K562 (cell line): ENCODE results near the gene LAMA2. TPM values are rescaled to one million over a fixed set of nuclear protein-coding genes. Genes with fewer than 3 reads are reported as not detected.

Experiments used
- ATAC-seq: fragments of 200-7000 bp; cut with Tn5 transposase; 3 replicates; pipeline ENCODE4 v1.9.1; 2020; ENCODE audit warnings: moderate library complexity
- BruUV-seq: library from RNA; stranded (reverse); fragments of 400-500 nt; replicated peaks from 2 replicates; lab custom pipeline; 2021; lab: Mats Ljungman, UMichigan
- CTCF ChIA-PET: fragments of 300-600 bp; formaldehyde crosslinking; extraction: SDS; loops from one replicate; lab custom pipeline; 2021; ENCODE audit warnings: low intra/inter-chr PET ratio; lab: Yijun Ruan, JAX
- POLR2A ChIA-PET: fragments of 300-600, 350-650 bp; sonication (Branson Sonifier 250); formaldehyde crosslinking; extraction: SDS; loops from one replicate; lab custom pipeline; 2021; ENCODE audit warnings: antibody characterized with exemption, inconsistent platforms; lab: Yijun Ruan, JAX
- DNase-seq, 4 experiments: peaks; one replicate each; pipeline versions ENCODE4 v3.0.0 to v3.0.0-alpha.2; 2011 to 2018; ENCODE audit warnings: low spot score in 3 of 4, mixed read lengths in 3 of 4; ENCODE audit errors: extremely low read depth in 1 of 4
- FAIRE-seq: peaks from 2 replicates; lab custom pipeline; 2011; peaks lifted over from hg19 to GRCh38; lab: Jason Lieb, UNC
- H2AFZ ChIP-seq: 2 replicates; pipeline ENCODE4 v1.6.0; 2011; ENCODE audit warnings: low read depth, low read length, control low read depth, inconsistent platforms
- H3K27ac ChIP-seq: fragments of 200-600 bp; 3 replicates; pipeline ENCODE4 v1.8.0; 2011; ENCODE audit warnings: low read depth, mild to moderate bottlenecking, control low read depth, inconsistent platforms, low read length, moderate library complexity, mixed read lengths; ENCODE audit errors: extremely low read depth
- H3K27me3 ChIP-seq, 2 experiments: fragments of 300-600 bp in 1 of 2; 2 replicates in 1 of 2; 3 replicates in 1 of 2; pipeline versions ENCODE4 v1.6.0 to v1.8.0; 2011; ENCODE audit warnings: inconsistent platforms in 2 of 2, low read length in 2 of 2, mild to moderate bottlenecking in 1 of 2, mixed read lengths in 1 of 2, moderate library complexity in 1 of 2; ENCODE audit not compliant: control insufficient read depth in 2 of 2, insufficient read depth in 2 of 2
- H3K36me3 ChIP-seq: fragments of 300-600 bp; 3 replicates; pipeline ENCODE4 v1.8.0; 2011; ENCODE audit warnings: mild to moderate bottlenecking, low read length, inconsistent platforms; ENCODE audit not compliant: control insufficient read depth, insufficient read depth
- H3K4me1 ChIP-seq, 2 experiments: fragments of 200-600 bp in 1 of 2; replicated peaks in 1 of 2; 2 replicates in 1 of 2; 3 replicates in 1 of 2; pipeline versions ENCODE4 v1.5.1 to v1.8.0; 2011; ENCODE audit warnings: inconsistent platforms in 2 of 2, low read length in 2 of 2, mild to moderate bottlenecking in 1 of 2, mixed read lengths in 1 of 2, moderate library complexity in 1 of 2; ENCODE audit not compliant: control insufficient read depth in 2 of 2, insufficient read depth in 2 of 2
- H3K4me2 ChIP-seq: 2 replicates; pipeline ENCODE4 v1.6.1; 2011; ENCODE audit warnings: low read length, control low read depth, inconsistent platforms, mixed read lengths; ENCODE audit not compliant: insufficient read depth
- H3K4me3 ChIP-seq: fragments of 200-600 bp; sonication (generic), shearing (Covaris generic); 2 replicates; pipeline ENCODE4 v1.5.1; 2016; ENCODE audit warnings: control low read depth, inconsistent platforms
- H3K79me2 ChIP-seq: fragments of 200-600 bp; 3 replicates; pipeline ENCODE4 v1.8.0; 2011; ENCODE audit warnings: low read length, inconsistent platforms; ENCODE audit not compliant: control insufficient read depth, insufficient read depth
- H3K9ac ChIP-seq, 2 experiments: 2 replicates each; pipeline versions ENCODE4 v1.6.0 to v1.6.1; 2011; ENCODE audit warnings: low read depth in 2 of 2, low read length in 2 of 2, control low read depth in 1 of 2, inconsistent platforms in 1 of 2, mild to moderate bottlenecking in 1 of 2, mixed read lengths in 1 of 2; ENCODE audit not compliant: insufficient read depth in 1 of 2
- H3K9me1 ChIP-seq: one replicate; pipeline ENCODE4 v1.6.0; 2011; ENCODE audit warnings: inconsistent platforms, mild to moderate bottlenecking, low read length, moderate library complexity; ENCODE audit not compliant: control insufficient read depth, insufficient read depth
- H3K9me3 ChIP-seq: replicated peaks from 2 replicates; pipeline ENCODE4 v1.5.1; 2011; ENCODE audit warnings: low read depth, low read length, inconsistent platforms; ENCODE audit not compliant: control insufficient read depth, insufficient read depth
- H4K20me1 ChIP-seq: replicated peaks from 2 replicates; pipeline ENCODE4 v1.6.1; 2011; ENCODE audit warnings: low read length, inconsistent platforms, mixed read lengths; ENCODE audit not compliant: control insufficient read depth, insufficient read depth
- DMBX1 ChIP-seq: fragments of 250-450 bp; sonication (Bioruptor Pico); IDR thresholded peaks from 2 replicates; pipeline ENCODE4 v1.8.0; 2022; ENCODE audit warnings: inconsistent platforms, mild to moderate bottlenecking, moderate library complexity, borderline replicate concordance
- LARP7 ChIP-seq: fragments of 450-650 bp; IDR thresholded peaks from 2 replicates; pipeline ENCODE4 v1.6.1; 2016
- MCM2 ChIP-seq: fragments of 450-650 bp; IDR thresholded peaks from 2 replicates; pipeline ENCODE4 v1.6.1; 2017; ENCODE audit warnings: low read depth, mild to moderate bottlenecking
- MTF1 ChIP-seq: fragments of 250-450 bp; sonication (Bioruptor Pico); IDR thresholded peaks from 2 replicates; pipeline ENCODE4 v1.9.0; 2021; ENCODE audit warnings: moderate library complexity, mild to moderate bottlenecking, inconsistent platforms, borderline replicate concordance
- NCOA1 ChIP-seq: fragments of 450-650 bp; IDR thresholded peaks from 2 replicates; pipeline ENCODE4 v1.6.1; 2016; ENCODE audit warnings: low read depth
- NFE2L1 ChIP-seq: fragments of 450-650 bp; IDR thresholded peaks from 2 replicates; pipeline ENCODE4 v1.6.1; 2016; ENCODE audit warnings: missing genetic modification characterization, low read depth, mild to moderate bottlenecking, missing compliant biosample characterization, moderate library complexity, borderline replicate concordance
- RBM14 ChIP-seq: fragments of 200-400 bp; formaldehyde crosslinking; IDR thresholded peaks from 2 replicates; pipeline ENCODE4 v1.6.1; 2018; ENCODE audit warnings: low read depth, mild to moderate bottlenecking, low read length, moderate library complexity, borderline replicate concordance; ENCODE audit not compliant: insufficient read depth
- RFX1 ChIP-seq: fragments of 450-650 bp; IDR thresholded peaks from 2 replicates; pipeline ENCODE4 v1.6.1; 2016; ENCODE audit warnings: mild to moderate bottlenecking, moderate library complexity
- SMAD1 ChIP-seq: fragments of 150-350 bp; IDR thresholded peaks from 2 replicates; pipeline ENCODE4 v1.6.1; 2014; ENCODE audit warnings: low read length, low read depth; ENCODE audit not compliant: partially characterized antibody
- SMARCE1 ChIP-seq: fragments of 450-650 bp; IDR thresholded peaks from 2 replicates; pipeline ENCODE4 v1.7.1; 2016; ENCODE audit warnings: mild to moderate bottlenecking
- SREBF1 ChIP-seq: fragments of 150-350 bp; IDR thresholded peaks from 2 replicates; pipeline ENCODE4 v1.6.1; 2014; ENCODE audit warnings: antibody characterized with exemption, low read depth, low read length, borderline replicate concordance
- TAF9B ChIP-seq: fragments of 450-650 bp; IDR thresholded peaks from 2 replicates; pipeline ENCODE4 v1.6.1; 2018; ENCODE audit warnings: mild to moderate bottlenecking; ENCODE audit not compliant: partially characterized antibody
- XRCC3 ChIP-seq: fragments of 450-650 bp; IDR thresholded peaks from 2 replicates; pipeline ENCODE4 v1.6.1; 2017; ENCODE audit warnings: mild to moderate bottlenecking, moderate library complexity
- ZBTB9 ChIP-seq: fragments of 450-650 bp; formaldehyde crosslinking; IDR thresholded peaks from 2 replicates; pipeline ENCODE4 v1.4.0; 2020; ENCODE audit warnings: mild to moderate bottlenecking, moderate library complexity
- ZNF124 ChIP-seq: sonication (generic); formaldehyde crosslinking; IDR thresholded peaks from 2 replicates; pipeline ENCODE4 v1.8.1; 2022; ENCODE audit warnings: missing genetic modification reagents
- ZNF174 ChIP-seq: fragments of 250-450 bp; sonication (Bioruptor Pico); IDR thresholded peaks from 2 replicates; pipeline ENCODE4 v1.4.0; 2020; ENCODE audit warnings: mild to moderate bottlenecking
- ZNF41 ChIP-seq: fragments of 250-450 bp; sonication (Bioruptor Pico); conservative IDR thresholded peaks from 2 replicates; pipeline ENCODE4 v1.4.0; 2020; ENCODE audit warnings: mild to moderate bottlenecking
- ZNF778 ChIP-seq: fragments of 450-650 bp; formaldehyde crosslinking; IDR thresholded peaks from 2 replicates; pipeline ENCODE4 v1.4.0; 2020; ENCODE audit warnings: mild to moderate bottlenecking, moderate library complexity
- WGBS: fragments of 100-300 bp; shearing (Covaris generic); methylation state at CpG from one replicate; pipeline ENCODE4 v1.1.6; 2016; ENCODE audit warnings: low coverage, mixed read lengths; ENCODE audit not compliant: insufficient coverage; ENCODE audit errors: missing lambda C conversion rate; 5-methylcytosine and 5-hydroxymethylcytosine counted together
- in situ Hi-C: fragments of 300-500 bp; cut with MboI; formaldehyde crosslinking; loops from 4 replicates; pipeline ENCODE4 v1.15.0; 2018; ENCODE audit warnings: inconsistent platforms, mixed read lengths
- intact Hi-C: fragments of 100-400 bp; cut with micrococcal nuclease; formaldehyde crosslinking; loops from 2 replicates; pipeline ENCODE4 v1.14.2; 2022
- polyA plus RNA-seq, 8 experiments: library from polyadenylated mRNA; depleted of rRNA in 4 of 8; stranded (reverse) in 5 of 8; unstranded in 3 of 8; fragments of >200 nt; fragmentation: Nextera tagmentation in 2 of 8; fragmentation: Illumina TruSeq in 1 of 8; extraction: Ambion mirVana in 2 of 8; extraction: Trizol in 1 of 8; gene quantifications; 2 replicates each; pipeline versions ENCODE4 v1.2.1 to v1.2.3, GENCODE V29; 2011 to 2014; ENCODE audit warnings: inconsistent platforms in 1 of 8, missing spikeins in 1 of 8
- total RNA-seq, 7 experiments: library from RNA; depleted of rRNA in 6 of 7; stranded (reverse); fragments of >200 nt in 6 of 7; fragmentation: Illumina TruSeq in 2 of 7; extraction: Trizol in 2 of 7; gene quantifications; 2 replicates each; pipeline versions ENCODE4 v1.2.1 to v1.2.3, GENCODE V29; 2011 to 2021; ENCODE audit warnings: low replicate concordance in 1 of 7
- TF ChIP-seq, protein P1 (sequence below): fragments of 450-650 bp; formaldehyde crosslinking; IDR thresholded peaks from 2 replicates; pipeline ENCODE4 v1.4.0; 2022; ENCODE audit warnings: mild to moderate bottlenecking, moderate library complexity
- TF ChIP-seq, protein P2 (sequence below): IDR thresholded peaks from 2 replicates; pipeline ENCODE4 v1.6.1; 2012; ENCODE audit warnings: low read depth, low read length, improper control_type of control experiment, borderline replicate concordance

LAMA2 gene
- total and polyA plus RNA-seq, 9 of the 15 experiments (the other 6 are each of a cell fraction or from before 2014, with no cell fraction given) = 0.04 to 1.5 (median 0.36) TPM

DNA sequence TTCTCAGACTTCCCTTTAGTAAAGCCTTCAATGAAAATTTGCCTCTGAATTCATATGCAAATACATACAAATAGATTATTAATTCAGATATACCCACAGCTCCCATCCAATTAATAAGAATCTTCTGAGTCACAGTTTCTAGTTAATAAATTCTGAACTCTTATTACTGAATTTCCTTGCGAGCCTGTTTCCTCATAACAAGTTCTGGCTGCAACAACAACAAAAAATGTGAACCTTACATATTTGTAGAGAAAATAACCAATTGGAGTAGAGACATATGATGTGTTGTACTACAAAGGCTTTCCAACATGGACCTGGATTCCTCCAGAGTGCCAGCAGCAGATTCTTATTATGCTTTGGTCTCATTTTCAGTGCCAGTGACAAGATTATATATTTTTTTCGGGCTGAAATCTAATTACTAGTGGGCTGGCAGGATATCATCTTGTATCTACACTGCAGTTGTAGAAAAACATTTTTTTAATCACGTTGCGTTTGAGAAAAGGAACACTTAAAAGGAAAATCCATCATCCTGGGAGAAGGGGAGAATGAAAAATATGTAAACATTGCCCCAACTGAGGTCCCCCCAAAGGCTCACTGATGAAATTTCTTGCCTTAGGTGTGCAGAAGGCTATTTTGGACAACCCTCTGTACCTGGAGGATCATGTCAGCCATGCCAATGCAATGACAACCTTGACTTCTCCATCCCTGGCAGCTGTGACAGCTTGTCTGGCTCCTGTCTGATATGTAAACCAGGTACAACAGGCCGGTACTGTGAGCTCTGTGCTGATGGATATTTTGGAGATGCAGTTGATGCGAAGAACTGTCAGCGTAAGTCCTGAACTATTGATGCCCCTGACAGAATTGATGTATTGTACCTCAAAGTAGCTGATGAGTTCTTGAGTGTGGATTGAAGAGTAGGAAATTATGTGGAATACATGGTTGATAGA, 404.6 kb downstream of the LAMA2 start:
- CTCF ChIA-PET = no interaction called here
- TF ChIP-seq ZNF41 (CRISPR knock-in tag) (no peak), MTF1 (CRISPR knock-in tag) (no peak), ZNF124 (no peak), SMARCE1 (no peak), SMAD1 (no peak), LARP7 (no peak), RBM14 (no peak), DMBX1 (CRISPR knock-in tag) (no peak), NCOA1 (no peak), ZBTB9 (CRISPR knock-in tag) (no peak), XRCC3 (no peak), MCM2 (no peak), NFE2L1 (tag) (no peak), ZNF778 (no peak), RFX1 (no peak), TAF9B (no peak), SREBF1 (no peak), ZNF174 (CRISPR knock-in tag) (no peak)
- TF ChIP-seq, protein P1, sequence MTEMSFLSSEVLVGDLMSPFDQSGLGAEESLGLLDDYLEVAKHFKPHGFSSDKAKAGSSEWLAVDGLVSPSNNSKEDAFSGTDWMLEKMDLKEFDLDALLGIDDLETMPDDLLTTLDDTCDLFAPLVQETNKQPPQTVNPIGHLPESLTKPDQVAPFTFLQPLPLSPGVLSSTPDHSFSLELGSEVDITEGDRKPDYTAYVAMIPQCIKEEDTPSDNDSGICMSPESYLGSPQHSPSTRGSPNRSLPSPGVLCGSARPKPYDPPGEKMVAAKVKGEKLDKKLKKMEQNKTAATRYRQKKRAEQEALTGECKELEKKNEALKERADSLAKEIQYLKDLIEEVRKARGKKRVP (CRISPR knock-in tag) = no peak
- TF ChIP-seq, protein P2, sequence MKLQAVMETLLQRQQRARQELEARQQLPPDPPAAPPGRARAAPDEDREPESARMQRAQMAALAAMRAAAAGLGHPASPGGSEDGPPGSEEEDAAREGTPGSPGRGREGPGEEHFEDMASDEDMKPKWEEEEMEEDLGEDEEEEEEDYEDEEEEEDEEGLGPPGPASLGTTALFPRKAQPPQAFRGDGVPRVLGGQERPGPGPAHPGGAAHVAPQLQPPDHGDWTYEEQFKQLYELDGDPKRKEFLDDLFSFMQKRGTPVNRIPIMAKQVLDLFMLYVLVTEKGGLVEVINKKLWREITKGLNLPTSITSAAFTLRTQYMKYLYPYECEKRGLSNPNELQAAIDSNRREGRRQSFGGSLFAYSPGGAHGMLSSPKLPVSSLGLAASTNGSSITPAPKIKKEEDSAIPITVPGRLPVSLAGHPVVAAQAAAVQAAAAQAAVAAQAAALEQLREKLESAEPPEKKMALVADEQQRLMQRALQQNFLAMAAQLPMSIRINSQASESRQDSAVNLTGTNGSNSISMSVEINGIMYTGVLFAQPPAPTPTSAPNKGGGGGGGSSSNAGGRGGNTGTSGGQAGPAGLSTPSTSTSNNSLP = no peak
- no peaks in the 10 kb centered on the region for H3K27me3 ChIP-seq

More for the DNA sequence above, 404.6 kb downstream of the LAMA2 start:
- Histone ChIP-seq H3K9me3 (no peaks in the 10 kb centered on the region), H3K4me3 (no peak overlapping the region), H3K79me2 (no peaks in the 10 kb centered on the region), H4K20me1 (no peaks in the 10 kb centered on the region), H3K9me1 (no peaks in the 10 kb centered on the region), H3K27ac (no peak overlapping the region), H3K4me2 (no peak overlapping the region), H3K4me1 (no peaks in the 10 kb centered on the region), H3K9ac (no peak overlapping the region), H2AFZ (no peak overlapping the region), H3K36me3 (no peaks in the 10 kb centered on the region)
- DNase-seq (no peak), FAIRE-seq (no peak), ATAC-seq (no peak)
- BruUV-seq = no TSS peak
- POLR2A ChIA-PET = interaction anchor here (0.6 kb wide), 1 partner anchor 168 kb away, joined by 3 read pairs; no protein-coding TSS in a partner anchor
- in situ Hi-C loops = no loop called here
- WGBS = 2% methylated on average over 7 of the region's 7 CpGs
- intact Hi-C loops = no loop called here
